Loucy (cell line): ENCODE results near the gene NOLC1.

Experiments
- EZH2phosphoT487 ChIP-seq: fragments of 200-600 bp; IDR thresholded peaks from 2 replicates; pipeline ENCODE4 v1.6.1; 2018; ENCODE audit warnings: antibody characterized with exemption, mild to moderate bottlenecking, moderate library complexity, borderline replicate concordance
- TF ChIP-seq, protein P1 (sequence below): fragments of 200-600 bp; sonication (generic); conservative IDR thresholded peaks from 2 replicates; pipeline ENCODE4 v1.5.1; 2014; ENCODE audit warnings: mild to moderate bottlenecking, antibody characterized with exemption, low read length

DNA sequence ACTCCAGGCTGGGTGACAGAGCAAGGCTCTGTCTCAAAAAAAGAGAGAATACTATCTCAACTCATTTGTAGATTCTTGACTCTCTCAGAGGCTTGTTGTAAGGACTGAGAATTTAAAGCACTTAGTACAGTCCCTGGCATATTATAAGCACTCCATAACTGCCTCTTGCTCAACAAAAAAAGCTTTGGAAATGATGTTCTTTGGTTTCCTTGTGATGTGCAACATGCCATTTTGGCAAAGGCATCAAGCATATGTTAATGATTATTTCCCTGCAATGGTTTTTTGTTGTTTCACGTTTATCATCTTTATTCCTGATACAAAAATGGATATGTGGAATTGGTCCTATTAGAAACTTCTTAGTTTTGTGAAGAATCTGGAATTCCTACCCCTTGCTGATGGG is 15.7 kb downstream of the NOLC1 start:
- TF ChIP-seq, protein P1, sequence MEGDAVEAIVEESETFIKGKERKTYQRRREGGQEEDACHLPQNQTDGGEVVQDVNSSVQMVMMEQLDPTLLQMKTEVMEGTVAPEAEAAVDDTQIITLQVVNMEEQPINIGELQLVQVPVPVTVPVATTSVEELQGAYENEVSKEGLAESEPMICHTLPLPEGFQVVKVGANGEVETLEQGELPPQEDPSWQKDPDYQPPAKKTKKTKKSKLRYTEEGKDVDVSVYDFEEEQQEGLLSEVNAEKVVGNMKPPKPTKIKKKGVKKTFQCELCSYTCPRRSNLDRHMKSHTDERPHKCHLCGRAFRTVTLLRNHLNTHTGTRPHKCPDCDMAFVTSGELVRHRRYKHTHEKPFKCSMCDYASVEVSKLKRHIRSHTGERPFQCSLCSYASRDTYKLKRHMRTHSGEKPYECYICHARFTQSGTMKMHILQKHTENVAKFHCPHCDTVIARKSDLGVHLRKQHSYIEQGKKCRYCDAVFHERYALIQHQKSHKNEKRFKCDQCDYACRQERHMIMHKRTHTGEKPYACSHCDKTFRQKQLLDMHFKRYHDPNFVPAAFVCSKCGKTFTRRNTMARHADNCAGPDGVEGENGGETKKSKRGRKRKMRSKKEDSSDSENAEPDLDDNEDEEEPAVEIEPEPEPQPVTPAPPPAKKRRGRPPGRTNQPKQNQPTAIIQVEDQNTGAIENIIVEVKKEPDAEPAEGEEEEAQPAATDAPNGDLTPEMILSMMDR, result no peak
- TF ChIP-seq EZH2phosphoT487, result no peak
